Choroid plexus epithelial cell (primary cell): Measurements from ENCODE around the gene DTWD1.
"Not testable (repeated sequence)": the region's sequence is repeated elsewhere in the genome, so short reads cannot be mapped to it uniquely, and the experiment has no call there.

Experiments
- DNase-seq: peaks from one replicate; pipeline ENCODE4 v3.0.0-alpha.2; 2010; ENCODE audit warnings: low read depth
- H3K4me3 ChIP-seq: 2 replicates; pipeline ENCODE4 v1.5.1; 2011; ENCODE audit warnings: low read depth, mild to moderate bottlenecking, control low read depth, low read length, moderate library complexity
- CTCF ChIP-seq: conservative IDR thresholded peaks from 2 replicates; pipeline ENCODE4 v1.5.1; 2011; ENCODE audit warnings: low read depth, mild to moderate bottlenecking, control low read depth, inconsistent platforms, low read length, moderate library complexity

DTWD1 gene

GRCh38 chr15:49692514-49693090 lies 71.8 kb downstream of the DTWD1 start:
- no peak for TF ChIP-seq CTCF
- no peak overlapping the region for H3K4me3 ChIP-seq
- no peak for DNase-seq

- no peak for TF ChIP-seq CTCF
- H3K4me3 ChIP-seq, result no peak overlapping the region
- peak; percentile 56 for DNase-seq
These were observed 72.7 kb downstream of the DTWD1 start for GRCh38 chr15:49693498-49693897.

- no peak overlapping the region for H3K4me3 ChIP-seq
- TF ChIP-seq CTCF, result no peak
- peak; percentile 42 for DNase-seq
These were observed 75.6 kb downstream of the DTWD1 start for GRCh38 chr15:49696433-49696832.

- TF ChIP-seq CTCF, result no peak
- peak; percentile 54 for DNase-seq
- H3K4me3 ChIP-seq, result no peak overlapping the region
These were observed 76.3 kb downstream of the DTWD1 start for GRCh38 chr15:49697121-49697520.

GRCh38 chr15:49702982-49703381 lies 82.1 kb downstream of the DTWD1 start:
- not testable (repeated sequence) for H3K4me3 ChIP-seq, DNase-seq
